ENCODE measurements around the gene TFEB. TPM values are rescaled to one million over a fixed set of nuclear protein-coding genes. Genes with fewer than 3 reads are reported as not detected.

The TFEB gene
- total and polyA plus RNA-seq, 4 donors: 10.4 to 35.2 (median 24.7) TPM

GRCh38 chr6:41750374-41750773 lies 15.0 kb upstream of the TFEB start:
- no peak overlapping the region for H3K27ac ChIP-seq (ENCODE audit: low read depth, low read length)
- no peak for DNase-seq (ENCODE audit: low read depth in 4 of 6, low spot score in 6 of 6)
- no peaks in the 10 kb centered on the region for H3K9me3 ChIP-seq (ENCODE audit: control insufficient read depth, insufficient read depth, low read length)
- WGBS (ENCODE audit: insufficient coverage): 100% methylated on average over 1 of the region's 3 CpGs
- H3K4me1 ChIP-seq (ENCODE audit: control insufficient read depth, insufficient read depth, low read length): no peaks in the 10 kb centered on the region
- H3K36me3 ChIP-seq (ENCODE audit: control insufficient read depth, insufficient read depth, low read length): no peaks in the 10 kb centered on the region
- H3K27me3 ChIP-seq (ENCODE audit: control insufficient read depth, insufficient read depth, low read length): no peaks in the 10 kb centered on the region
- H3K4me3 ChIP-seq (ENCODE audit: low read depth, low read length): no peak overlapping the region

- Histone ChIP-seq H3K4me3 (ENCODE audit: low read depth, low read length) (no peak overlapping the region), H3K27ac (ENCODE audit: low read depth, low read length) (no peak overlapping the region), H3K27me3 (ENCODE audit: control insufficient read depth, insufficient read depth, low read length) (no peaks in the 10 kb centered on the region), H3K36me3 (ENCODE audit: control insufficient read depth, insufficient read depth, low read length) (no peaks in the 10 kb centered on the region), H3K4me1 (ENCODE audit: control insufficient read depth, insufficient read depth, low read length) (no peaks in the 10 kb centered on the region), H3K9me3 (ENCODE audit: control insufficient read depth, insufficient read depth, low read length) (no peaks in the 10 kb centered on the region)
- WGBS (ENCODE audit: insufficient coverage): 93% methylated on average over 3 of the region's 3 CpGs
- DNase-seq (ENCODE audit: low read depth in 4 of 6, low spot score in 6 of 6): no peak
These were observed 13.1 kb upstream of the TFEB start for GRCh38 chr6:41748542-41748941.

- WGBS (ENCODE audit: insufficient coverage): 97% methylated on average over 6 of the region's 6 CpGs
These were observed 12.7 kb upstream of the TFEB start for GRCh38 chr6:41748102-41748477.

GRCh38 chr6:41747256-41748101 lies 12.1 kb upstream of the TFEB start, which contains the start of gene PGC:
Gene PGC (minus strand): TSS chr6:41747397. CDS start chr6:41747334, 63 bp downstream.
- H3K4me1 ChIP-seq (ENCODE audit: control insufficient read depth, insufficient read depth, low read length): no peaks in the 10 kb centered on the region
- no peaks in the 10 kb centered on the region for H3K27me3 ChIP-seq (ENCODE audit: control insufficient read depth, insufficient read depth, low read length)
- no peak within 1 kb of the TSS for H3K27ac ChIP-seq (ENCODE audit: low read depth, low read length)
- no peaks in the 10 kb centered on the region for H3K9me3 ChIP-seq (ENCODE audit: control insufficient read depth, insufficient read depth, low read length)
- DNase-seq (ENCODE audit: low read depth in 4 of 6, low spot score in 6 of 6): no peak
- H3K4me3 ChIP-seq (ENCODE audit: low read depth, low read length): no peak within 1 kb of the TSS
- H3K36me3 ChIP-seq (ENCODE audit: control insufficient read depth, insufficient read depth, low read length): no peaks in the 10 kb centered on the region
- 91% methylated on average over 11 of the region's 15 CpGs for WGBS (ENCODE audit: insufficient coverage)

More at GRCh38 chr6:41748102-41748477, 12.7 kb upstream of the TFEB start:
- no peaks in the 10 kb centered on the region for H3K4me1 ChIP-seq (ENCODE audit: control insufficient read depth, insufficient read depth, low read length)
- H3K4me3 ChIP-seq (ENCODE audit: low read depth, low read length): no peak overlapping the region
- no peak for DNase-seq (ENCODE audit: low read depth in 4 of 6, low spot score in 6 of 6)
- no peaks in the 10 kb centered on the region for H3K9me3 ChIP-seq (ENCODE audit: control insufficient read depth, insufficient read depth, low read length)
- H3K27ac ChIP-seq (ENCODE audit: low read depth, low read length): no peak overlapping the region
- H3K27me3 ChIP-seq (ENCODE audit: control insufficient read depth, insufficient read depth, low read length): no peaks in the 10 kb centered on the region
- H3K36me3 ChIP-seq (ENCODE audit: control insufficient read depth, insufficient read depth, low read length): no peaks in the 10 kb centered on the region

GRCh38 chr6:41746107-41746506 lies 10.7 kb upstream of the TFEB start:
- 93% methylated on average over 10 of the region's 10 CpGs for WGBS (ENCODE audit: insufficient coverage)
- no peaks in the 10 kb centered on the region for H3K4me1 ChIP-seq (ENCODE audit: control insufficient read depth, insufficient read depth, low read length)
- DNase-seq (ENCODE audit: low read depth in 4 of 6, low spot score in 6 of 6): no peak

GRCh38 chr6:41744236-41744787 lies 8.9 kb upstream of the TFEB start:
- no peak overlapping the region for H3K4me3 ChIP-seq (ENCODE audit: low read depth, low read length)
- 95% methylated on average over 7 of the region's 7 CpGs for WGBS (ENCODE audit: insufficient coverage)
- DNase-seq (ENCODE audit: low read depth in 4 of 6, low spot score in 6 of 6): no peak
- no peak overlapping the region for H3K27ac ChIP-seq (ENCODE audit: low read depth, low read length)
- H3K27me3 ChIP-seq (ENCODE audit: control insufficient read depth, insufficient read depth, low read length): no peaks in the 10 kb centered on the region
- H3K9me3 ChIP-seq (ENCODE audit: control insufficient read depth, insufficient read depth, low read length): no peaks in the 10 kb centered on the region
- no peaks in the 10 kb centered on the region for H3K4me1 ChIP-seq (ENCODE audit: control insufficient read depth, insufficient read depth, low read length)
- H3K36me3 ChIP-seq (ENCODE audit: control insufficient read depth, insufficient read depth, low read length): no peaks in the 10 kb centered on the region

More at GRCh38 chr6:41746107-41746506, 10.7 kb upstream of the TFEB start:
- H3K27me3 ChIP-seq (ENCODE audit: control insufficient read depth, insufficient read depth, low read length): no peaks in the 10 kb centered on the region
- no peak overlapping the region for H3K4me3 ChIP-seq (ENCODE audit: low read depth, low read length)
- no peaks in the 10 kb centered on the region for H3K36me3 ChIP-seq (ENCODE audit: control insufficient read depth, insufficient read depth, low read length)
- no peaks in the 10 kb centered on the region for H3K9me3 ChIP-seq (ENCODE audit: control insufficient read depth, insufficient read depth, low read length)
- no peak overlapping the region for H3K27ac ChIP-seq (ENCODE audit: low read depth, low read length)

- H3K36me3 ChIP-seq (ENCODE audit: control insufficient read depth, insufficient read depth, low read length): no peaks in the 10 kb centered on the region
- no peaks in the 10 kb centered on the region for H3K27me3 ChIP-seq (ENCODE audit: control insufficient read depth, insufficient read depth, low read length)
- 89% methylated on average over 5 of the region's 6 CpGs for WGBS (ENCODE audit: insufficient coverage)
- H3K4me3 ChIP-seq (ENCODE audit: low read depth, low read length): no peak overlapping the region
- H3K4me1 ChIP-seq (ENCODE audit: control insufficient read depth, insufficient read depth, low read length): no peaks in the 10 kb centered on the region
- no peak overlapping the region for H3K27ac ChIP-seq (ENCODE audit: low read depth, low read length)
- no peaks in the 10 kb centered on the region for H3K9me3 ChIP-seq (ENCODE audit: control insufficient read depth, insufficient read depth, low read length)
- DNase-seq (ENCODE audit: low read depth in 4 of 6, low spot score in 6 of 6): no peak
These were observed 8.2 kb upstream of the TFEB start for GRCh38 chr6:41743406-41744235.

GRCh38 chr6:41741625-41742490 lies 6.5 kb upstream of the TFEB start:
- H3K4me3 ChIP-seq (ENCODE audit: low read depth, low read length): no peak overlapping the region
- no peaks in the 10 kb centered on the region for H3K36me3 ChIP-seq (ENCODE audit: control insufficient read depth, insufficient read depth, low read length)
- H3K4me1 ChIP-seq (ENCODE audit: control insufficient read depth, insufficient read depth, low read length): peaks cover 1% of the 10 kb centered on the region
- no peaks in the 10 kb centered on the region for H3K9me3 ChIP-seq (ENCODE audit: control insufficient read depth, insufficient read depth, low read length)
- DNase-seq (ENCODE audit: low read depth in 4 of 6, low spot score in 6 of 6): no peak
- no peaks in the 10 kb centered on the region for H3K27me3 ChIP-seq (ENCODE audit: control insufficient read depth, insufficient read depth, low read length)
- WGBS (ENCODE audit: insufficient coverage): 84% methylated on average over 19 of the region's 20 CpGs
- no peak overlapping the region for H3K27ac ChIP-seq (ENCODE audit: low read depth, low read length)

Measured in spinal cord (tissue), 10 donors.